G401 (cell line): ENCODE measurements around the gene HECTD1. TPM values are rescaled to one million over a fixed set of nuclear protein-coding genes. Genes with fewer than 3 reads are reported as not detected.
"Not testable (repeated sequence)": the region's sequence is repeated elsewhere in the genome, so short reads cannot be mapped to it uniquely, and the experiment has no call there.

Experiments
- DNase-seq: peaks from one replicate; pipeline ENCODE4 v3.0.0-alpha.2; 2015; ENCODE audit warnings: low spot score
- in situ Hi-C: cut with HindIII; loops from 2 replicates; pipeline ENCODE4 v1.10.0; 2016; ENCODE audit warnings: low sequenced_read_pairs, mixed read lengths
- total RNA-seq: library from RNA; depleted of rRNA; stranded (reverse); fragments of >200 nt; shearing (Covaris generic); gene quantifications from 2 replicates; pipeline ENCODE4 v1.2.3, GENCODE V29; 2014

HECTD1 gene
- total RNA-seq, 1 experiment from 2014 or later: 77.8 TPM

DNA sequence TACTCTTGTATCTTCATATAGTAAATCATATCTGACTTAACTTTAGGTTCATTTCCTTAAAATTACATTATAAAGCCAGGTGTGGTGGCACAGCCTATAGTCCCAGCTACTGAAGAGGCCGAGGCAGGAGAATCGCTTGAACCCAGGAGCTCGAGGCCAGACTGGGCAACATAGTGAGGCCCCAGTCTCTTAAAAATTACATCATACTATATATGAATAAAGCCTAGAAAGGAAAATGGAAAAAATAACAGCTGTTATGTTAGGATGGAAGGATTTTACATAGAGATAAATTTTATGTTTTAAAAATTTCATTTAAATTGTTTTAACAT is 4.2 kb downstream of the HECTD1 start:
- DNase-seq: no peak
- in situ Hi-C loops: no loop called here

DNA sequence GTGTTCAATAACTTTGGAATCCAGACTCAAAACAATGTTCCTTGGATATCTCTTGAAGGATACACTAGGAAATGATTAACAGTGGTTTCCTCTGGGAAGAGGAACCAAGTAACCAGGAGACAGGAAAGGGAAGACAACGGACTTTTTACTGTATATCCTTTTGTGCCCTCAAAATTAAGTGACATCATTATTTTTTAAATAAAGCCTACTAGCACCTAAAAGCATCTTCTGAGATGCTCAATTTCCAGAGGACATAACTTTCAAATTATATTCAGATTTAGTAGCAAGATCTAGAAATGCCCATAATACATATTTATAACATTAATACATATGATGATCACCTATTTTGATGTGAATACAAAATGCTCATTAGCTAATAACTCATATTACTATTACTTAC is 6.5 kb downstream of the HECTD1 start:
- in situ Hi-C loops: no loop called here
- no peak for DNase-seq

DNA sequence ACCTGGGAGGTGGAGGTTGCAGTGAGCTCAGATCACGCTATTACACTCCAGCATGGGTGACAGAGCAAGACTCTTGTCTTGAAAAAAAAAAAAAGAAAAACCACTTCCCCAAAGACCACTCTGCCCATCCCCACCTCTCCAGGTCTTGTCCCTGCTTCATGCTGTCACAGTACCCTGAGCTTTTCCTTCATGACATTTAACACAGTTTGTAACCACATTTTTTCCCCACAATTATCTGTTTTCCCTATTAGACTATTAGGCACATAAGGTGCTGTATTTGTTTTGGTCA is 6.9 kb downstream of the HECTD1 start:
- in situ Hi-C loops: no loop called here
- no peak for DNase-seq

DNA sequence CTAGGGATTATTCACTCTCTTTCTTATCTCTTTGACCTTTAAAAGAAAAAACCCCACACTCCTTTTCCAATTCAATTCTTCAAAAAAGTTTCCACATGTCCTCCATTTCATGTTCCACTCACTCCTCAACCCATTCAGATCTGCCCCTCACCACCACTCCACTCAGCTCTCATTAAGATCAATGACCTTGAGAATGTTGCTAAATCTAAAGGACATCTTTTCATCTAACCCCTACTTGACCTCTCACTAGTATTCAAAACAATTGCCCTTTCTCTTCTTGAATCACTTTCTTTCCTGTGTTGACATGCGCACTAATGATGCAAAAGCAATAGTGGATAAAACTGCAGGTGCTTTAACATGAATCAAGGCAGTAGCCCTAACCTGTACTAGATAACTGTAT is 9.9 kb downstream of the HECTD1 start:
- in situ Hi-C loops: no loop called here
- DNase-seq: no peak

DNA sequence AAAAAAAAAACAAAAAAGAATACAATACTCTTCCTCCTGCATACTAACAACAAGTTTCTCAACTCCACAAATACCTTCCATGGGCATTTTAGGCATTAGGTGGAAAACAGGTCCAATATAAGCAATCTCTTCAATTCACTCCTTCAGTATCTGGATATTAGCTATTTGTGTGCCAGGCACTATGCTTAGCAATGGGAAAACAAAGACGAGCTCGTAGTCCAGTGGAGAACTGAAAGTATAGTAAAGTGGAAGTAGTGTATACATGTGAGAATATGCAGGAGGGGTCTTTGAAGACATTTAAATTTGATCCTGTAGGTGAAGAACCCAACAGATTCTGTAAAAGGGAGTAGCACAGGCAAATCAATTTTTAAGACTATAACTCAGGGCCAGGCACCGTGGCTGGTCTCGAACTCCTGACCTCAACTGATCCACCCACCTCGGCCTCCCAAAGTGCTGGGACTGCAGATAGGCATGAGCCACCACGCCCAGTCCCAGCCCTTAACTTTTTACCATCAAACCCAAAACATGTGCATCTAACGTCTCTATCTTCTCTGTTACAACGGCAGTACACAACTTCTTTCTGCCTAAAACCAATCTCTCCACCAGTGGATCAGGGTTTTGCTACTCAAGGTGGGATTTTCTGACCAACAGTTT is 10.6 kb downstream of the HECTD1 start:
- no peak for DNase-seq
- in situ Hi-C loops: no loop called here

DNA sequence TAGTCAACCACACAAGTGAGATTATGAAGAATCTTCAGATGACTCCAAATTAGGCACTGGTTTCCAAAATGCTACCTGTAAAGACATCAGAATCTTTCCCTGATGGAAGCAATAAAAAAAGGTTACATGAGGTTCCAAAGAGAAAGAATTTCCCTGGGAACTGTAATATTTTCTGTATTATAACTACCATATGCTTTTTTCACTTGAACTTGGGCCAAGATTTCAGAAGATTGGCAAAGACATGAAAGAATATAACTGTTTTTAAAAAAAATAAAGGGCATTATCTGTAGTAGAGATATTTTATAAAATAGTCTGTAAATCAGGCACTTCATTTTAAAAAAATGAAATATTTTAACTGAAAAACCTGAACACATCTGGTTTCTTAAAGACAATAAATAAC is 12.9 kb downstream of the HECTD1 start:
- DNase-seq: peak; percentile 9
- in situ Hi-C loops: no loop called here

DNA sequence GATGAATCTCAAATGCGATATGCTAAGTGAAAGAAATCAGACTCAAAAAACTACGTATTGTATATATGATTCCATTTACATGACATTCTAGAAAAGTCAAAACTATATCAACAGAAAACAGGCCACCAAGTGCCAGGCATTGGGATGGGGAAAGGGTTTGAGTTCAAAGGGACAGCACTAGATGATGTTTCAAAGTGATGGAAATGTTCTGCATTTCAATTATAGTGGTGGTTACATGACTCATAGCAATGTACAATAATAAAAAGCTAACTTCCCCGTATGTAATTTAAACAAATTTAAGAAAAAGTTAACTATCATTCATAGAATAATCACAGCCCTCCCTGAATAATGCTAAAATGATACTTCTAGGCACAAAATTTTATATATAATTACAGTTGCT is 13.5 kb downstream of the HECTD1 start:
- in situ Hi-C loops: no loop called here
- no peak for DNase-seq

DNA sequence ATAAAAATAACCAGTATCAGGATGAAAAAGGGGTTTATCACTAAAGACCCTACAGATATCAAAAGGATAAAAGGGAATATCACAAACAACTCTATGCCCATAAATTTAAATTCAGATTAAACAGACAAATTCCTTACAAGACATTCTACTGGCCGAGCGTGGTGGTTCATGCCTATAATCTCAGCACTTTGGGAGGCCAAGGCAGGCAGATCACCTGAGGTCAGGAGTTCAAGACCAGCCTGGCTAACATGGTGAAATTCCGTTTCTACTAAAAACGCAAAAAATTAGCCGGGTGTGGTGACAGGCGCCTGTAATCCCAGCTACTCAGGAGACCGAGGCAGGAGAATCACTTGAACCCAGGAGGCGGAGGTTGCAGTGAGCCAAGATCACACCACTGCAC is 15.0 kb downstream of the HECTD1 start:
- DNase-seq, in situ Hi-C loops: not testable (repeated sequence)

DNA sequence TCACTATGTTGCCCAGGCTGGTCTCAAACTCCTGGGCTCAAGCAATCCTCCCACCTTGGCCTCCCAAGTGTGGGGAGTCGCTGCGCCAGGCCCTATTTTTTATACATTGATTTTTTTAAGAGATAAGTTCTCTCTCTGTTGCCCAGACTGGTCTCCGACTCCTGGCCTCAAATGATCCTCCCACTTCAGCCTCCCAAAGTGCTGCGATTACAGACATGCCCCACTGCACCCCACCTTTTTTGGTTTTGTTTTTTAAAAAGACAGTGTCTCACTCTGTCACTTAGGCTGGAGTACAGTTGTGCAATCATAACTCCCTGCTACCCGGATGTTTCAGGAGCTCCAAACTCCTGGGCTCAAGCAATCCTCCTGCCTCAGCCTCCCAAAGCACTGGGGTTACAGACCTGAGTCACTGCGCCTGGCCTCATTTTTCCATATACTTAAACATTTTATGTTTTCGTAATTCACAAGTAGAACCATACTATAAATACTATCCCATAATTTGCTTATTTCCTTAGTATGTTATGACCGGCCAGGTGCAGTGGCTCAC is 16.8 kb downstream of the HECTD1 start:
- in situ Hi-C loops: no loop called here
- no peak for DNase-seq

DNA sequence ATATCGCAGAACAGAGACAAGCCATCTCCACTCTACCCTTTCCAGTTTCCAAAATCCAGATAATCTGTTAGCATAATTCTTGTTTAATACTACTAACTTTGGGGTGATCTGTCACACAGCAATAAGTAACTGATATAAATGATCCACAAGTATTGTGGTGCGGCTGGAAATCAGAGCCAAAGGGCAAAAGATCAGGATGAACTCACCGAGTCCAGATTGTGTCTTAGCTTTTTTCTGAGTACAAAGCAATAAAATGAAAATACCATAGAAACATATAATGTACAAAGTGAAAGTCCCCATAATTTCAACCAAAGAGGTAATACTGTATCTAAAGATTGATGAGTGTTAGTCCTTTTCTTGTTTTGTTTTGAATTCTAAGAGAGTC is 17.4 kb downstream of the HECTD1 start:
- DNase-seq: no peak
- in situ Hi-C loops: no loop called here

DNA sequence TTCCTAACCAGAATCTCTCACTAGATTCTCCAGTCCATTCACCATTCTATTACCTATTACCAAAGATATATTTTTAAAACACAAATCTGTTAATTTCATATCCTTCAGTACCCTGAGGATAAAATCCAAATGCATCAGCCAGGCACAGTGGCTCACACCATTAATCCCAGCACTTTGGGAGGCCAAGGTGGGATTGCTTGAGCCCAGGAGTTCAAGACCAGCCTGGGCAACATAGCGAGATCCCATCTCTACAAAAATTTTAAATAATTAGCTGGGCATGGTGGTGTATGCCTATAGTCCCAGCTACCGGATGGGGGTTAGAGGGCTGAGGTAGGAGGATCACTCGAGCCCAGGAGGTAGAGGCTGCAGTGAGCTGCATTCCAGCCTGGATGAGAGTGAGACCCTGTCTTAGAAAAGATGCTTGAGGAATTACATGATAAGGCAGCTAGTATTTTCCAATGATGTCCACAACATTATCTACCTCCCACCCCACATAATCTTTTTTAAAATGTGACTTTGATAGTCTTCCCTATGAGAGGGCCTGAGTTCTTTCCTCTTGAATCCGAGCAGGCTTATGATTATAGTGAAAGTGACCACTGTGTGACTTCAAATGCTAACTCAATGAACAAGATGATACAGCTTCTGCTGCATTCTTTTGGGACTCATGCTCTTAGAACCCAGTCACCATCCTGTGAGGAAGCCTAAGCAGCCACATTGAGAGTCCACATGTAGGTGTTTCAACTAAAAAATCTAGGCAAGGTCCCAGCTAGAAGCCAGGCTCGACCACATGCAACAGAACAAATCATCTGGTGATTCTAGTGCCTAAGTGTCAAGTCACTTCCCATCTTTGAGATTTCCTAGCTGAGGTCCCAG is 18.0 kb downstream of the HECTD1 start:
- in situ Hi-C loops: no loop called here
- DNase-seq: no peak

DNA sequence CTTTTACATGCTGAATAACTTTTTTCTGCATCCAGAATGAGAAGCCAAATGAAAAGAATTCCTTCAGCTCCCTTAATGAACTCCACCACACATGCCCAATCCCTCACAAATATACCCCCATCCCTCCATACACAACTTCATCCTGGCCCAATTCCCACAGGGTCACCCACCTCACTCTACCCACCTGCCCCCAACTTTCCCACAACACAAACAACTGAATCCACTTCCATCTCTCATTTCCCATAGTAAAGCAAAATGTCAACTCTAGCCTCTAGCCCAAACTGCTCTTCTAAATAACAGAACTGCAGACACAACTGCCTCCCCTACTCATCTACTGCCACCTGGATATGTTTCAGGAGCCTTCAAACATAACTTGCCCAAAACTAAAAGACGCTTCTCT is 18.8 kb downstream of the HECTD1 start:
- no peak for DNase-seq
- in situ Hi-C loops: no loop called here

DNA sequence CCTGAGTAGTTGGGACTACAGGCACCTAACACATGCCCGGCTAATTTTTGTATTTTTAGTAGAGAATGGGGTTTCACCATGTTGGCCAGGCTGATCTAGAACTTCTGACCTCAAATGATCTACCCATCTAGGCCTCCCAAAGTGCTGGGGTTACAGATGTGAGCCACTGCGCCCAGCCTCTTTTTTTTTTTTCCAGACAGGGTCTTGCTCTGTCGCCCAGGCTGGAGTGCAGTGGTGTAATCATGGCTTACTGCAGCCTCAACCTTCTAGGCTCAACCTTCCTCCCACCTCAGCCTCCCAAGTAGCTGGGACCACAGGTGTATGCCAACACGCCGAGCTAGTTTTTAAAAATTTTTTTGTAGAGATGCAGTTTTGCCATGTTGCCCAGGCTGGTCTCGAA is 25.6 kb downstream of the HECTD1 start:
- in situ Hi-C loops, DNase-seq: not testable (repeated sequence)

DNA sequence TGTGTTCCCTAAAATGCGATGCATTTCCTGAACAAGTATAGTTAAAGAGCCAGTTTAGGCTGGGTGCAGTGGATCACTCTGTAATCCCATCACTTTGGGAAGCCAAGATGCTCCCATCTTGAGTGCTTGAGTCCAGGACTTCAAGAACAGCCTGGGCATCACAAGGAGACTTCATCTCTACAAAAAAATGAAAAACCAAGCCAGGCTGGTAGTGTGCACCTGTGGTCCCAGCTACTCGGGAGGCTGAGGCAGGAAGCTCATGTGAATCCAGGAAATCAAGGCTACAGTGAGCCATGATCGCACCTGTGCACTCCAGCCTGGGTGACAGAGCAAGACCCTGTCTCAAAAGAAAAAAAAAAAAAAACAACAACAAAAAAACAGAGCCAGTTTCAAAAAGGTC is 26.3 kb downstream of the HECTD1 start:
- in situ Hi-C loops: no loop called here
- DNase-seq: no peak

DNA sequence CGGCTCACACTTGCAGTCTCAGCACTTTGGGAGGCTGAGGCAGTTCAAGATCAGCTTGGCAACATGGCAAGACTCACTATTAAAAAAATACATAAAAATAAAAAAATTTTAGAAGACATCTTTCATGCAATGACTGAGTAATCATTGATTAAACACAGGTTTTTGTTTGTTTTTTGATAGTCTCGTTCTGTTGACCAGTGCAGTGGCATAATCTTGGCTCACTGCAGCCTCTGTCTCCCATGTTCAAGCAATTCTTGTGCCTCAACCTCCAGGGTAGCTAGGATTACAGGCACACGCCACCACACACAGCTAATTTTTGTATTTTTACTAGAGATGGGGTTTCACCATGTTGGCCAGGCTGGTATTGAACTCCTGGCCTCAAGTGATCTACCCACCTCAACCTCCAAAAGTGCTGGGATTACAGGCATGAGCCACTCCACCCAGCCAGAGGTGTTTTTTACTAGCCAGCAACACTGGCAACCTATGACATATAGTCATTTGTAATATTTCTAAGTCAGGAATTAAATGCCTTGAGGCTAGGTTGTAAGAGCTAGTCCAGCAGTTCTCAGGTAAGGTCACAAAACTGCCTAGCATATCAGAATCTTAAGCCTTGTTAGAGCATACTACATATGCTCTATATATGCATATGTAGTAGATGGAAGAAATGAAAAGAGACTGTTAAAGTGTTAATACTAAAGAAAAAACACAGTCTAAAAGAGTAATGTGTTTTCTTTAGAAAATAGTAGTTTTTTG is 27.1 kb downstream of the HECTD1 start:
- no peak for DNase-seq

DNA sequence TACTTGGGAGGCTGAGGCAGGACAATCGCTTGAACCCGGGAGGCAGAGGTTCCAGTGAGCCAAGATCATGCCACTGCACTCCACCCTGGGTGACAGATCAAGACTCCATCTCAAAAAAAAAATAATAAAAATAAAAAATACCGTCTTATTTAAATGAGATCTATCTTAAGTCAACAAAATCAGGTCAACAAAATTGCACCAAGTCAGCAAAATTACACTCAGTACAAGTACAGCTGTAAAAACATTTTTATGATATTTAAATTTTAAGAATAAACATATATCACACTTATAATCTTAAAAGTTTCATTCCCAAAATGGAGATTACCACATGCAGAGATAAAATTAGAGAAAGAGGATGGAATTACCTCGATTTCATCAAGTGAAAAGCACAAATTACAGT is 33.2 kb downstream of the HECTD1 start:
- DNase-seq: no peak
- in situ Hi-C loops: no loop called here

More for the DNA sequence above, 27.1 kb downstream of the HECTD1 start:
- in situ Hi-C loops: no loop called here

DNA sequence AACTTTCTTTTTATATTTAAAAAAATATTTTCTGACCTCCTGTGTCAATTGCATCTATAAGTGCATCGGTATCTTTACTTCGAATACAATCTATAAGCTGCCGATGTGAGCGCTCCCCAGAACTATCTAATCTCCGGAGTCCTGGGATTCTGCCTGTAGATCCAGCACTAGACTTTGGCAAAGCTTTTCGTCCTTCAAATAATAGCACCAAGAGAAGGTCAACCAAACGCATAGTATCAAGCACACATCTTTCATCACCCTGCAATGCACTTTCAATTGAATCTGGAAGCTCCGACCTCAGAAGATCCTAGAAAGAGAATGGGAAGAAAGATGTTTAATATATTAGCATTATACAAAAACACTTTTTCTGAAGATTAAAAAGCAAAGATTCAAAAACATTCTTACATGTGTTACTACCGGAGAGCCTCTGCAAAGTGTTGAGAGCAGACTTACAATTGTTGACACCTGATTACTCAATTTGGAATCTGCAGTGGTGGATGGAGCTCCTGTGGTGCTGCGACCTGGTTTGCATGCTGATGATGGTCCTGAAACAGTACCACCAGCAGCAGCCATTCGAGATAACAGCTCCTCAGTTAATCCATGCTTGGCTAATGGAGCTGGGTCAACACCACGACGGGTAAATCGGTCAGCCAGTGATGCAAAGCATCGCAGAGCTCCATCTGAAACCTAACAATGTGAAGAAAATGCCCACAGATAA is 34.3 kb downstream of the HECTD1 start:
- DNase-seq: peak; percentile 40
- in situ Hi-C loops: no loop called here

DNA sequence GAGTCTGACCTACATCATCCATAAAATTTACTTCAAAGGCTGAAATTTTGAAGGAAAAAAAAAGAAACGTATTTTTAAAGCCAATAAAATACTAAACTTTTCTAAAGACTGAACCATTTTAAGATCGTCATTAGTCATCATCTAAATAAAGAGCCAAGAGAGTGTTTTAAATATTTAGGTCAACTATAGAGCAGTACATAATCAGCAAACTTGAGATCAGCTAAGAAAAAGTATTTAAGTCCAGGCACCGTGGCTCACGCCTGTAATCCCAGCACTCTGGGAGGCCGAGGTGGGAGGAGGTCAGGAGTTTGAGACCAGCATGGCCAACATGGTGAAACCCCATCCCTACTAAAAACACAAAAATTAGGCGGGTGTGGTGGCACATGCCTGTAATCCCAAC is 35.5 kb downstream of the HECTD1 start:
- no peak for DNase-seq
- in situ Hi-C loops: no loop called here

DNA sequence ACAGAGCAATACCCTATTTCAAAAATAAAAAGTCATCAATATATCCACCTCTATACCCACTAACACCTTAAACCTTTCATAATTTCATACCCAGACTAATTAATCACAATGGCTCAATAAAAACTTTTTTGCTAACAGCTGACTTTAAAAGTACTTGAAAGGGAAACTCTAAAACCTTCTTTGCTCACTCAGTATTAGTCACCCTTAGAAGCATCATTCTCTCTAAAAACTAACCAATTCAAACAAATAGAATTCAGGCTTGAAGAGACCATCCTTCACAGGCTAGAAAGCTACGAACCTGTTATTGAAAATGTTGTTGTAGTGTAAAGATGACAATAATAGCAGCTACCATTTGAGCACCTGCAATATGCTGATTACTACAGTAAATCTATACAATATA is 37.2 kb downstream of the HECTD1 start:
- no peak for DNase-seq
- in situ Hi-C loops: no loop called here

DNA sequence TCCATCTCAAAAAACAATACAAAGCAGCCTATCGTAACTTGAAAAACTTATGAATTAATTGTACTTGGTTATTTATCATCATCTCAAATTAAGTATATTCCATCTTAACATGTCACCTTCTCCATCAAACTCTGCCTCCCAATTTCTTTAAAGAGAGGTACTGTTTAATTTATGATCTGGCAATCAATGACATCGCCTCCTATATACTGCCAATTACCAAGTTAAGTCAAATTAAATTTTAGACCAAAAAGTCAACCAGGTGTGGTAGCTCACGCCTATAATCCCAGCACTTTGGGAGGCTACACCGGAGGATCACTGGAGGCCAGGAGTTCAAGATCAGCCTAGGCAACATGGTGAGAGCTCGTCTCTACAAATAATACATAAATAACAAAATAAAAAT is 37.7 kb downstream of the HECTD1 start:
- DNase-seq: no peak
- in situ Hi-C loops: no loop called here
